HepG2 (cell line): Measurements from ENCODE around the gene BCL2L2. TPM values are rescaled to one million over a fixed set of nuclear protein-coding genes. Genes with fewer than 3 reads are reported as not detected.

Source experiments
- ARNTL ChIP-seq: sonication (generic); formaldehyde crosslinking; IDR thresholded peaks from 2 replicates; pipeline ENCODE4 v1.4.0; 2020; ENCODE audit warnings: mild to moderate bottlenecking, missing genetic modification reagents
- ASH2L ChIP-seq: fragments of 300-600, 200-600 bp; sonication (generic); IDR thresholded peaks from 2 replicates; pipeline ENCODE4 v1.7.0; 2017; ENCODE audit warnings: low read depth, mild to moderate bottlenecking, moderate library complexity, mixed read lengths, low read length; ENCODE audit not compliant: insufficient read length
- EP300 ChIP-seq, 3 experiments: sonication (generic) in 1 of 3; formaldehyde crosslinking in 1 of 3; IDR thresholded peaks; 2 replicates each; pipeline versions ENCODE4 v1.5.1 to v1.6.1; 2011 to 2020; ENCODE audit warnings: low read depth in 2 of 3, low read length in 2 of 3, borderline replicate concordance in 1 of 3, improper control_type of control experiment in 1 of 3, mild to moderate bottlenecking in 1 of 3, missing genetic modification reagents in 1 of 3, moderate library complexity in 1 of 3
- FOSL1 ChIP-seq: sonication (generic); formaldehyde crosslinking; IDR thresholded peaks from 2 replicates; pipeline ENCODE4 v1.9.0; 2021; ENCODE audit warnings: missing genetic modification reagents, borderline replicate concordance
- KDM5A ChIP-seq: fragments of 200-600 bp; sonication (generic); IDR thresholded peaks from 2 replicates; pipeline ENCODE4 v1.7.0; 2018; ENCODE audit warnings: antibody characterized with exemption, mild to moderate bottlenecking, low read length, borderline replicate concordance
- NFYC ChIP-seq: IDR thresholded peaks from 2 replicates; pipeline ENCODE4 v1.6.1; 2016; ENCODE audit warnings: missing genetic modification reagents, missing compliant biosample characterization
- NKX3-1 ChIP-seq: sonication (generic); formaldehyde crosslinking; IDR thresholded peaks from 2 replicates; pipeline ENCODE4 v1.5.0; 2020; ENCODE audit warnings: missing genetic modification reagents
- RFX1 ChIP-seq: fragments of 450-650 bp; IDR thresholded peaks from 2 replicates; pipeline ENCODE4 v1.6.1; 2017
- SMAD9 ChIP-seq: sonication (generic); formaldehyde crosslinking; IDR thresholded peaks from 2 replicates; pipeline ENCODE4 v1.5.1; 2020; ENCODE audit warnings: mild to moderate bottlenecking, missing genetic modification reagents
- ZFP37 ChIP-seq: sonication (generic); formaldehyde crosslinking; IDR thresholded peaks from 2 replicates; pipeline ENCODE4 v1.4.0; 2020; ENCODE audit warnings: missing genetic modification reagents, borderline replicate concordance
- ZKSCAN8 ChIP-seq: IDR thresholded peaks from 2 replicates; pipeline ENCODE4 v1.6.1; 2016; ENCODE audit warnings: borderline replicate concordance, missing genetic modification reagents, missing compliant biosample characterization
- ZNF225 ChIP-seq: sonication (generic); formaldehyde crosslinking; IDR thresholded peaks from 2 replicates; pipeline ENCODE4 v1.4.0; 2020; ENCODE audit warnings: mild to moderate bottlenecking, missing genetic modification reagents
- ZNF333 ChIP-seq: sonication (generic); formaldehyde crosslinking; IDR thresholded peaks from 2 replicates; pipeline ENCODE4 v1.4.0; 2020; ENCODE audit warnings: mild to moderate bottlenecking, missing genetic modification reagents, borderline replicate concordance
- ZNF768 ChIP-seq: sonication (generic); formaldehyde crosslinking; IDR thresholded peaks from 2 replicates; pipeline ENCODE4 v1.4.0; 2020; ENCODE audit warnings: missing genetic modification reagents
- ZNF772 ChIP-seq: sonication (generic); formaldehyde crosslinking; IDR thresholded peaks from 2 replicates; pipeline ENCODE4 v1.5.0; 2020; ENCODE audit warnings: mild to moderate bottlenecking, missing genetic modification reagents
- ZNF777 ChIP-seq: sonication (generic); formaldehyde crosslinking; IDR thresholded peaks from 2 replicates; pipeline ENCODE4 v1.4.0; 2020; ENCODE audit warnings: missing genetic modification reagents
- polyA plus RNA-seq, 8 experiments: library from polyadenylated mRNA; depleted of rRNA in 3 of 8; stranded (reverse) in 7 of 8; unstranded in 1 of 8; fragments of >200 nt; fragmentation: Illumina TruSeq in 4 of 8; extraction: Trizol in 4 of 8; gene quantifications; 2 replicates each; pipeline versions ENCODE4 v1.2.1 to v1.2.3, GENCODE V29; 2011 to 2016; ENCODE audit warnings: low read depth in 4 of 8, missing spikeins in 1 of 8, mixed read lengths in 1 of 8; ENCODE audit not compliant: insufficient read depth in 1 of 8
- total RNA-seq, 5 experiments: library from RNA; depleted of rRNA; stranded (reverse); fragments of >200 nt; fragmentation: Illumina TruSeq; extraction: Trizol; gene quantifications; 2 replicates each; pipeline ENCODE4 v1.2.3, GENCODE V29; 2016; ENCODE audit warnings: low read depth in 1 of 5
- TF ChIP-seq, protein P1 (sequence below), 2 experiments: sonication (generic) in 1 of 2; formaldehyde crosslinking in 1 of 2; IDR thresholded peaks; 2 replicates each; pipeline versions ENCODE4 v1.5.1 to v1.6.1; 2011 to 2020; ENCODE audit warnings: borderline replicate concordance in 1 of 2, low read depth in 1 of 2, low read length in 1 of 2, mild to moderate bottlenecking in 1 of 2, missing genetic modification reagents in 1 of 2, moderate library complexity in 1 of 2
- TF ChIP-seq, protein P2 (sequence below): sonication (generic); formaldehyde crosslinking; IDR thresholded peaks from 2 replicates; pipeline ENCODE4 v1.4.0; 2020; ENCODE audit warnings: missing genetic modification reagents, low read depth, mild to moderate bottlenecking, borderline replicate concordance
- TF ChIP-seq, protein P3 (sequence below): sonication (generic); formaldehyde crosslinking; IDR thresholded peaks from 2 replicates; pipeline ENCODE4 v1.5.1; 2020; ENCODE audit warnings: missing genetic modification reagents, mild to moderate bottlenecking, borderline replicate concordance
- TF ChIP-seq, protein P4 (sequence below): sonication (generic); formaldehyde crosslinking; IDR thresholded peaks from 2 replicates; pipeline ENCODE4 v1.5.0; 2020; ENCODE audit warnings: mild to moderate bottlenecking, missing genetic modification reagents

BCL2L2 gene
- total and polyA plus RNA-seq, 2 of the 13 experiments (the other 11 are each of a cell fraction or from before 2014, with no cell fraction given) = 28.1 to 49.8 TPM

DNA sequence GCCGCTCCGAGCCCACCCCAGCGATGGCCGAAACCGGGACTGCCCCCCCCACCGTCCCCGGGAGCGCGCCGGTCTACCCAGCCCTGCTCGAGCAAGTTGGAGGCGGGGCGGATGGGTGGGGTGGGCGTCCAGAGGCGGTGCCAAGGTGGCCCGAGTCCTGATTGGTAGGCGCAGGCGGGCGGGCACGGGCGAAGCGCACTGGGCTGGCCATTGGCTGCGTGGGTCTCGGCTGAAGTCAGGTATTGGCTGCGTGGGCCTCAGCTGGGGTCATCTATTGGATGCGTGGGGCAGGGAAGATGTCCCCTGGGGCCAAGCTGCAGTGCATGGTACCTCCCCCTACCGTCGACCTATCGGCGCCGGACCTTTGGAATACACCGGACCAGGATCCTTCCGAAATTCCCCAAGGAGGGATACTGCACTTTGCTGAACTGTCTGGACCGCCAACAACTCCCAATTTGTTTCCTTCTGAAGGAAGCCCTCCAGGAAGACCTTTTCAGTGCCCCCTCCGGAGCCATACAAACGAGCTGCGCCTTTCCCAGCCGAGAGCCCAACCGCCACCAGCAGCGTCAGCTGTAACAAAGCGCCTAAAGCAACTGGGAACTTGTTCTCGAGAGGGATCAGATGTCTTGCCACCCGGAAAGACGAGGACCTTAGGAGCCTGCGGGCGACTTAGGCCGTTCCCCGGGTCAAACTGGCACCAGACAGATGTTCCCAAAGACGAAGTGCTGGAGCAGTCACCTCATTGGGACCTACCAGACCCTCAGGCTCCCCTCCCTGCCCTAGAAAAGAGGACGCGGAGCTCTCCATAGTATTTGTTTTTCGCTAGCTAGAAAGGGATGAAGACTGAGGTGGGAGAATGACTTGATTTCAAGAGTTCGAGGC is 20.4 kb upstream of the BCL2L2 start, which contains the start of gene HOMEZ (continued):
- TF ChIP-seq, protein P1, sequence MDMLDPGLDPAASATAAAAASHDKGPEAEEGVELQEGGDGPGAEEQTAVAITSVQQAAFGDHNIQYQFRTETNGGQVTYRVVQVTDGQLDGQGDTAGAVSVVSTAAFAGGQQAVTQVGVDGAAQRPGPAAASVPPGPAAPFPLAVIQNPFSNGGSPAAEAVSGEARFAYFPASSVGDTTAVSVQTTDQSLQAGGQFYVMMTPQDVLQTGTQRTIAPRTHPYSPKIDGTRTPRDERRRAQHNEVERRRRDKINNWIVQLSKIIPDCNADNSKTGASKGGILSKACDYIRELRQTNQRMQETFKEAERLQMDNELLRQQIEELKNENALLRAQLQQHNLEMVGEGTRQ (IDR thresholded peaks at IDR 0.05; ENCODE audit: low read depth, low read length) = peak; percentile 3; the same call in 1 of the 2 replicates
- TF ChIP-seq, protein P1 (CRISPR knock-in tag; IDR thresholded peaks at IDR 0.05; ENCODE audit: borderline replicate concordance) = peak; percentile 54; the same call in 1 of the 2 replicates
- TF ChIP-seq NKX3-1 (CRISPR knock-in tag) = peak; percentile 72; the same call in 1 of the 2 replicates
- TF ChIP-seq ZNF768 (CRISPR knock-in tag) = peak; percentile 81; the same call in 1 of the 2 replicates
- peak; percentile 94 for TF ChIP-seq ZKSCAN8
- peak; percentile 98 for TF ChIP-seq ASH2L
- peak; percentile 85; the same call in 1 of the 2 replicates for TF ChIP-seq SMAD9 (CRISPR knock-in tag)
- no peak for TF ChIP-seq FOSL1 (CRISPR knock-in tag)
- TF ChIP-seq KDM5A = peak; percentile 65; the same call in 1 of the 2 replicates
- peak; percentile 99 for TF ChIP-seq NFYC
- TF ChIP-seq ZNF777 = peak; percentile 53
- TF ChIP-seq ZFP37 = no peak
- TF ChIP-seq RFX1 = no peak
- peak; percentile 50; the same call in 1 of the 2 replicates for TF ChIP-seq ZNF772 (CRISPR knock-in tag)
- peak; percentile 91 for TF ChIP-seq ZNF225
- TF ChIP-seq, protein P2, sequence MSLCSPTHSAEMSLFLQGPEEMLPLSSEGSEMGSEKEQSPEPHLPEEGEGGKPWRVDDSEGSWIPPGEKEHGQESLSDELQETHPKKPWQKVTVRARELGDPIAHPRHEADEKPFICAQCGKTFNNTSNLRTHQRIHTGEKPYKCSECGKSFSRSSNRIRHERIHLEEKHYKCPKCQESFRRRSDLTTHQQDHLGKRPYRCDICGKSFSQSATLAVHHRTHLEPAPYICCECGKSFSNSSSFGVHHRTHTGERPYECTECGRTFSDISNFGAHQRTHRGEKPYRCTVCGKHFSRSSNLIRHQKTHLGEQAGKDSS (CRISPR knock-in tag) = peak; percentile 54; the same call in 1 of the 2 replicates
- TF ChIP-seq ARNTL (CRISPR knock-in tag) = peak; percentile 83
- TF ChIP-seq, protein P3, sequence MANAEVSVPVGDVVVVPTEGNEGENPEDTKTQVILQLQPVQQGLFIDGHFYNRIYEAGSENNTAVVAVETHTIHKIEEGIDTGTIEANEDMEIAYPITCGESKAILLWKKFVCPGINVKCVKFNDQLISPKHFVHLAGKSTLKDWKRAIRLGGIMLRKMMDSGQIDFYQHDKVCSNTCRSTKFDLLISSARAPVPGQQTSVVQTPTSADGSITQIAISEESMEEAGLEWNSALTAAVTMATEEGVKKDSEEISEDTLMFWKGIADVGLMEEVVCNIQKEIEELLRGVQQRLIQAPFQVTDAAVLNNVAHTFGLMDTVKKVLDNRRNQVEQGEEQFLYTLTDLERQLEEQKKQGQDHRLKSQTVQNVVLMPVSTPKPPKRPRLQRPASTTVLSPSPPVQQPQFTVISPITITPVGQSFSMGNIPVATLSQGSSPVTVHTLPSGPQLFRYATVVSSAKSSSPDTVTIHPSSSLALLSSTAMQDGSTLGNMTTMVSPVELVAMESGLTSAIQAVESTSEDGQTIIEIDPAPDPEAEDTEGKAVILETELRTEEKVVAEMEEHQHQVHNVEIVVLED (CRISPR knock-in tag) = peak; percentile 93
- peak in 1 of 2 experiments; percentile 48; a peak in 2 of 4 replicates for TF ChIP-seq EP300 (IDR thresholded peaks at IDR 0.05; ENCODE audit: low read depth in 2 of 2, low read length in 2 of 2)
- TF ChIP-seq EP300 (CRISPR knock-in tag; IDR thresholded peaks at IDR 0.05; ENCODE audit: borderline replicate concordance) = no peak; the same call in 1 of the 2 replicates
- peak; percentile 97; the same call in 1 of the 2 replicates for TF ChIP-seq ZNF333 (CRISPR knock-in tag)
- TF ChIP-seq, protein P4, sequence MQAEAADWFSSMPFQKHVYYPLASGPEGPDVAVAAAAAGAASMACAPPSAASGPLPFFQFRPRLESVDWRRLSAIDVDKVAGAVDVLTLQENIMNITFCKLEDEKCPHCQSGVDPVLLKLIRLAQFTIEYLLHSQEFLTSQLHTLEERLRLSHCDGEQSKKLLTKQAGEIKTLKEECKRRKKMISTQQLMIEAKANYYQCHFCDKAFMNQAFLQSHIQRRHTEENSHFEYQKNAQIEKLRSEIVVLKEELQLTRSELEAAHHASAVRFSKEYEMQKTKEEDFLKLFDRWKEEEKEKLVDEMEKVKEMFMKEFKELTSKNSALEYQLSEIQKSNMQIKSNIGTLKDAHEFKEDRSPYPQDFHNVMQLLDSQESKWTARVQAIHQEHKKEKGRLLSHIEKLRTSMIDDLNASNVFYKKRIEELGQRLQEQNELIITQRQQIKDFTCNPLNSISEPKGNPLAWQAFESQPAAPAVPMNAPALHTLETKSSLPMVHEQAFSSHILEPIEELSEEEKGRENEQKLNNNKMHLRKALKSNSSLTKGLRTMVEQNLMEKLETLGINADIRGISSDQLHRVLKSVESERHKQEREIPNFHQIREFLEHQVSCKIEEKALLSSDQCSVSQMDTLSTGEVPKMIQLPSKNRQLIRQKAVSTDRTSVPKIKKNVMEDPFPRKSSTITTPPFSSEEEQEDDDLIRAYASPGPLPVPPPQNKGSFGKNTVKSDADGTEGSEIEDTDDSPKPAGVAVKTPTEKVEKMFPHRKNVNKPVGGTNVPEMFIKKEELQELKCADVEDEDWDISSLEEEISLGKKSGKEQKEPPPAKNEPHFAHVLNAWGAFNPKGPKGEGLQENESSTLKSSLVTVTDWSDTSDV = no peak; the same call in 1 of the 2 replicates
